A172 (cell line): ENCODE results near the gene FMO5. TPM values are rescaled to one million over a fixed set of nuclear protein-coding genes. Genes with fewer than 3 reads are reported as not detected.
"Not testable (repeated sequence)": the region's sequence is repeated elsewhere in the genome, so short reads cannot be mapped to it uniquely, and the experiment has no call there.

ENCODE experiments used
- DNase-seq: peaks from one replicate; pipeline ENCODE4 v3.0.0-alpha.2; 2015; ENCODE audit warnings: low spot score
- total RNA-seq: library from RNA; depleted of rRNA; stranded (reverse); fragments of >200 nt; shearing (Covaris generic); gene quantifications from 2 replicates; pipeline ENCODE4 v1.2.3, GENCODE V29; 2014

The FMO5 gene
- total RNA-seq, 1 experiment from 2014 or later = not detected

DNA sequence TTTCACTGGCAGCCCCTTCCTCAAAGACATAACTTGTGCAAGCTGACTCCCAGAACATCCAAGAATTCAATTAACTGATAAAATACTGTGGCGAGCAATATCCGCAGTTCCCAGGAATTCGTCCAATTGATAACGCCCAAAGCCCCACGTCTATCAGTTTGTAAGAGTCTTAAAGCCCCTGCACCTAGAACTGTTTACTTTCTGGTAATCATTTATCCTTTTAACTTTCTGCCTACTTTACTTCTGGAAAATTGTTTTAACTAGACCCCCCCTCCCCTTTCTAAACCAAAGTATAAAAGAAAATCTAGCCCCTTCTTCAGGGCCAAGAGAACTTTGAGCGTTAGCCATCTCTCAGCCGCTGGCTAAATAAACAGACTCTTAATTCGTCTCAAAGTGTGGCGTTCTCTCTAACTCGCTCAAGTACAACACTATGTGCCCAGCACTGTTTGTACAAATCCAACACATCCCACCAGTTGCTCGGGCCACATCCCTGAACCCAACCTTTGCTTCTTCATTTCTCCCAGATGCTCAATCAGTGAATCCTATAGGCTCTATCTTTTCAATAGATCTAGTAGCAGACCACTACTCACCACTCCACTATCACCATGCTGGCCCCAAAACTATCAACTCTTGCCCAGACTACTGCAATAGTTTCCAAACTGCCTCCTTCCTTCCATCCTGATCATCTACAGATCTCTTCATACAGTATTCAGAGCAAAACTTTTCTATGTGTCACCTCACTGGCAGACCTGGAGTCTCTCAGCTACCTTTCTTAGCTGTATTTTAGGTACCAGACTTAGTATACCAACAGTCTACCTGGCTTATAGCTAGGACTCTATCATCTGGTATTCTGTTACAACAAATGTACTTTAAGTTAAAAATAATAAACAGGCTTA, 14.0 kb upstream of the FMO5 start:
- DNase-seq = no peak

GRCh38 chr1:147238053-147238902, 13.1 kb upstream of the FMO5 start:
- DNase-seq = no peak

GRCh38 chr1:147236959-147237791, 12.0 kb upstream of the FMO5 start:
- DNase-seq = no peak

GRCh38 chr1:147236448-147236847, 11.3 kb upstream of the FMO5 start:
- DNase-seq = no peak

DNA sequence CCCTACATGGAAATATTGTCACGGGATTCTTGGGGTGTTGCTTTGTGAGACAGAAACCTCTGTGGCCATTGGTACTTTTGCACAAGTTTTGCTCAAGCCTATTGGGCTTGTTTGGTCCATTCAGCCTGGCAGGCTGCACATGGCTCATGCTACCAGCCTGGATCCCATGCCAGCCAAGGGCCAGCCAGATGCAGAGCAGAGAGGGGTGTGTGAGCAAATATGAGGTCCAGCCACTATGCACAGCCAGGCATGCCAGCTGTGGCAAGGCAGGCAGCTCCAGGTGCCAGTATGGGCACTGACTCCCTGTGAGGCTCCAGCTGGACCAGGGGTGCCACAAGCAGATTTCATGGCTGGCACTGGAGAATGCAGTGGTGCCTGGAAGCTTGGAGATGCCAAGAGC, 10.7 kb upstream of the FMO5 start:
- DNase-seq = no peak

- not testable (repeated sequence) for DNase-seq
Observed at GRCh38 chr1:147233903-147234302, 8.8 kb upstream of the FMO5 start.

DNA sequence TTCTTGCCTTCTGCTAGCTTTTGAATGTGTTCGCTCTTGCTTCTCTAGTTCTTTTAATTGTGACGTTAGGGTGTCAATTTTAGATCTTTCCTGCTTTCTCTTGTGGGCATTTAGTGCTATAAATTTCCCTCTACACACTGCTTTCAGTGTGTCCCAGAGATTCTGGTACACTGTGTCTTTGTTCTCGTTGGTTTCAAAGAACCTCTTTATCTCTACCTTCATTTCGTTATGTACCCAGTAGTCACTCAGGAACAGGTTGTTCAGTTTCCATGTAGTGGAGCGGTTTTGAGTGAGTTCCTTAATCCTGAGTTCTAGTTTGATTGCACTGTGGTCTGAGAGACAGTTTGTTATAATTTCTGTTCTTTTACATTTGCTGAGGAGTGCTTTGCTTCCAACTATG, 5.9 kb upstream of the FMO5 start:
- not testable (repeated sequence) for DNase-seq

DNA sequence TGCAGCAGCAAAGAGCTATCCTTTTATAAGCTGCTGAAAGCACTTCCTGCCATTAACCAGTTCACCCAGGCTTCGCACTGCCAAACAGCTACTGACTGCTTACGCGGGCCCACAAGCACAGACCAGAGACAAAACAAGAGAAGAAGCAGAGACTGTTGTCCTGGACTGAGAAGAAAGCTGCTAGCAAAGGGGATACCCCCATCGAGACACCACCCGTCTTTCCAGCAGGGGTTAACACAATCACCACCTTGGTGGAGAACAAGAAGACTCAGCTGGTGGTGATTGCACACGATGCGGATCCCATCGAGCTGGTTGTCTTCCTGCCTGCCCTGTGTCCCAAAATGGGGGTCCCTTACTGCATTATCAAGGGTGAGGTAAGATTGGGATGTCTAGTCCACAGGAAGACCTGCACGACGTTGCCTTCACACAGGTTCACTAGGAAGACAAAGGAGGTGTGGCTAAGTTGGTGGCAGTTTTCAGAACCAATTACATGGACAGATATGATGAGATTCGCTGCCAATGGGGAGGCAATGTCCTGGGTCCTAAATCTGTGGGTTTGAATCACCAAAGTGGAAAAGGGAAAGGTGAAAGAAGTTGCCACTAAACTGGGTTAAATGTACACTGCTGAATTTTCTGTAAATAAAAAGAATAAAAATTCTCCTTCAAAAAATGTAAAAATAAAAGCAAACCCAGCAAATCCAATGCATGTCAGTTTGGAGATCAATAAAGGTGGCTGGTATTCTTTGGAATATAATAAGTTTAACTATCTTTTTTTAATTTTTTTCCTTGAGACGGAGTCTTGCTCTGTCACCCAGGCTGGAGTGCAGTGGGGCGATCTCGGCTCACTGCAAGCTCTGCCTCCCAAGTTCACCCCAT, 1.2 kb downstream of the FMO5 start:
- no peak for DNase-seq

DNA sequence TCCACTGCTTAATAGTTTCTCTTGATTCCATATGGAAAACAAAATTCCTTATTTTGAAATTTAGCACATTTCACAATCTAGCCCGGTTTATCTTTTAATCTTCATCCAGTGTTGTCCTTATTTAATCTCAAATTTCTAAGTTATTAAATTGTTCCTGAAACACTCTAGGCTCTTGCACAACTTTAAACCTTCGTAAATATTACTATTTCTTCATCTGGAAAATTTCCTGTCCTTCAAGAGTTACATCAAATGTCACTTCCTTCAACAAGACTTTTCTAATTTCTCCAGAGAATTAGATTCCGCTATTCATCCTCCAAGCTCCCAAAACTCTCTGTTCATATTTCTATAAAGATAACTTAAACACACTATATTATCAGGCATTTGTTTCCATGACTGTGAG, 6.5 kb downstream of the FMO5 start:
- DNase-seq = no peak

GRCh38 chr1:147217141-147217540, 8.0 kb downstream of the FMO5 start:
- DNase-seq = no peak

- no peak for DNase-seq
Observed at GRCh38 chr1:147216124-147216523, 9.0 kb downstream of the FMO5 start.

- DNase-seq = no peak
Observed at GRCh38 chr1:147215540-147215916, 9.6 kb downstream of the FMO5 start.

GRCh38 chr1:147214842-147215539, 10.1 kb downstream of the FMO5 start:
- no peak for DNase-seq

DNA sequence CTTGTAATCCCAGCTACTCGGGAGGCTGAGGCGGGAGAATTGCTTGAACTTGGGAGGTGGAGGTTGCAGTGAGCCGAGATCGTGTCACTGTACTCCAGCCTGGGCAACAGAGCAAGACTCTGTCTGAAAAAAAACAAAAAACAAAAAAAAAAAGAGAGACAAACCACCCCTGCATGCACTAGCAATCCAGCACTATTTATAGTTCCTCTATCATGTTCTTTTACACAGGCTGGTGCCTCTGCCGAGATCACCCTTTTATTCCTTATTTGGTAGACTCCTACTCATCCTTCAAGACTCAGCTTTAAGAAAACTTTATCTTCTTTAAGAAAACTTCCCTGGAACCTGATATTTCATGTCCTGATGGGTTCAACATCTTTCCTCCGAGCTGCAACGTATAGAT, 10.8 kb downstream of the FMO5 start:
- no peak for DNase-seq

GRCh38 chr1:147213271-147213670, 11.9 kb downstream of the FMO5 start:
- no peak for DNase-seq

DNA sequence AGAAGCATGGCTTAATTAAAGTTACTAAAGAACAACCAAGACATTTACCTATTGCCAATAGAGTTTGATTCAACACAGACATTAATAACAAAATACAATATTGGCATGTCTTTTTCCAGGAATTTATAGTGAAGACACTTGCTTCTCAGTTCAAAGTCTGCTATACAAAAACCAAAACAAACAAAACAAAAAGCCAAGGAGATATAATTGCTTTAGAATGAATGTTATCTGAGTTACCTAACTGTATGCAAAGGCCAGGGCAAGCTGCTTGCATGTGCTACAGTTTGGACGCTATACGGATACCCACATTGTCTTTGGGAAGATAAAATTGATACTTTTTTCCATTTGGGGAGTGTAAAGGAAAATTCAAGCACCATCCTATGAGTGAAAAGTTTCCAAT, 13.6 kb downstream of the FMO5 start:
- DNase-seq = no peak

DNA sequence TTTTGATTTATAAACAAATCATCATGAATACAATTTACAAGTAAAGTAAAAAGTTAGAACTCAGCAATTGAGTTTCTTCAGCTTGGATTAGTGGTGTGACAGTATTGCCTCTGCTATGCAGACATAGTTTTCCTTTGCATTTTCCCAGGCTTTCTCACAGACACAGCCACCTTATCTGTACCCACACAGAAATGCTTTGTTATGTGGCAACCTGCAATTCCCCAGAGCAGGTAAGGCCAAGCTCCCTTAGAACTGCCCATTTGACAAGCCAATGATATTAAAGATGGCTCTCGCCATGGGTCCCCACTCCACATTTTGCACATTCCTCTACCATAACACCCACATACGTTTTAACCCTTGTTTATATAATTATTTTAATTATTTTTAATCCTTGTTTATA, 14.2 kb downstream of the FMO5 start:
- no peak for DNase-seq

GRCh38 chr1:147209825-147210821, 15.0 kb downstream of the FMO5 start:
- no peak for DNase-seq

DNA sequence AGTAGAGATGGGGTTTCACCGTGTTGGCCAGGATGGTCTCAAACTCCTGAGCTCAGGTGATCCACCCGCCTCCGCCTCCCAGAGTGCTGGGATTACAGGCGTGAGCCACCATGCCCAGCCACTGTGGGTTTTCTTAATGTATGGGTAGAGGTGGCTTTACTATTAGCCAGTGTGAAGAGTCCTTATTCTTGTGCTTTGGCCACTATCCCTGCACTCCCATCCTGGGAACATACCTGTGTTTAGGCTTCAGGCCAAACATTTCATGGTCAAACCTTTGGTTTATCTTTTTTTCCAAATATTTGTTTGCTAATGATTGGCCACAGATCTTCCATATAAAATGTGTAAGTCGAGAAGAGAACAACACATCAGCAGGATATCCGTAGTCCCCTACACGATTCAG, 16.5 kb downstream of the FMO5 start:
- no peak for DNase-seq
